Measurements from ENCODE around the gene ESYT3.

- TF ChIP-seq, protein P1, sequence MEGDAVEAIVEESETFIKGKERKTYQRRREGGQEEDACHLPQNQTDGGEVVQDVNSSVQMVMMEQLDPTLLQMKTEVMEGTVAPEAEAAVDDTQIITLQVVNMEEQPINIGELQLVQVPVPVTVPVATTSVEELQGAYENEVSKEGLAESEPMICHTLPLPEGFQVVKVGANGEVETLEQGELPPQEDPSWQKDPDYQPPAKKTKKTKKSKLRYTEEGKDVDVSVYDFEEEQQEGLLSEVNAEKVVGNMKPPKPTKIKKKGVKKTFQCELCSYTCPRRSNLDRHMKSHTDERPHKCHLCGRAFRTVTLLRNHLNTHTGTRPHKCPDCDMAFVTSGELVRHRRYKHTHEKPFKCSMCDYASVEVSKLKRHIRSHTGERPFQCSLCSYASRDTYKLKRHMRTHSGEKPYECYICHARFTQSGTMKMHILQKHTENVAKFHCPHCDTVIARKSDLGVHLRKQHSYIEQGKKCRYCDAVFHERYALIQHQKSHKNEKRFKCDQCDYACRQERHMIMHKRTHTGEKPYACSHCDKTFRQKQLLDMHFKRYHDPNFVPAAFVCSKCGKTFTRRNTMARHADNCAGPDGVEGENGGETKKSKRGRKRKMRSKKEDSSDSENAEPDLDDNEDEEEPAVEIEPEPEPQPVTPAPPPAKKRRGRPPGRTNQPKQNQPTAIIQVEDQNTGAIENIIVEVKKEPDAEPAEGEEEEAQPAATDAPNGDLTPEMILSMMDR (conservative IDR thresholded peaks at IDR 0.05; ENCODE audit: low read length), result no peak
- TF ChIP-seq EZH2phosphoT487 (IDR thresholded peaks at IDR 0.05; ENCODE audit: borderline replicate concordance, low read depth, low read length), result no peak
These were observed 57.6 kb downstream of the ESYT3 start for GRCh38 chr3:138491971-138492370.

Measured in OCI-LY7 (cell line).